Diencephalon (tissue), 1 donor: ENCODE data around the gene SFMBT2. TPM values are rescaled to one million over a fixed set of nuclear protein-coding genes. Genes with fewer than 3 reads are reported as not detected.

Source experiments
- small RNA-seq: library from RNA; depleted of rRNA; stranded (forward); fragments of <200 nt; gene quantifications from one replicate; pipeline ENCODE3, GENCODE V24; 2014
- total RNA-seq: library from RNA; depleted of rRNA; stranded (reverse); fragments of >200 nt; gene quantifications from one replicate; pipeline ENCODE4 v1.2.3, GENCODE V29; 2014

Gene SFMBT2
- total RNA-seq = 33.7 TPM

DNA sequence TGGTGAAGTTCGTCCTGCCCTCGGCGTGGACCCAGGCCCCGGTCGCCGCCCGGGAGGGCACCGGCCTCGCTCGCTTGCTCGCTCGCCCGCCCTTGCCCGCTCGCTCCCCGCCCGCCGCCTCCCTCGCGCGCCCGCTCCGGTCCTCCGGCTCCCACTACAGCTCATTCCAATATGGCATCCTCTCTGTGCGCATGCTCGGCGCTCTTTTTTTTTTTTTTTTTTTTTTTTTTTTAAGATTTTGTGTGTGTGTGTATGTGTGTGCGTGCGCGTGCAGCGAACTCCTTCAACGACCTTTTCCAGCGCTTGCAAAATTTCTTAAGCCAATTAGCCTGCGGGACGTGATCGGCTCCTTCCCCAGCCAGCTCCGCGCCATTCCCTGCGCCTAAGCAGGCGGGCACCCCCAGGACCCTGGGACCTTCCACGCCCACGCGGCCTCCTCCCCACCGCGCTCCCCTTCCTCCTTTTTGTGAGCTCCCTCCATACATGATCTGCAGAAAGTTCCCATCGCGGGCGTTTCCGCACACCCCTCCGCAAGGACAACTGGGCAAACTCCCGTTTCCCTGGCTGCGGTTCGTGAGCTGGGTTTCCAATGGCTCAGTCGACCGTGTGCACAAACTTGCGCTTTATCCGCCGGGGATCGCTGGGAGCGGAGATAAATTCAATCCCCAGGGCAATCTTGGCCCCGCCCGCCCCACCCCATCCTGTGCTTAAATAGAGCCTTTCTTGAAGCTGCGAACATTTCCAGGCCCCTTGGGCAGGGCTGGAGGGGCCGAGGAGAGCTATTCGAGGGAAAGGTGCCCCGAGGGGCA, at the start of gene SFMBT2:
Gene SFMBT2, minus strand, starts transcription at position 173 of the 809 bp plus-strand sequence. CDS start 29,136 bp downstream, outside the sequence.

Small RNA genes within 50 kb of the gene (small RNA-seq; reads per million reads assigned to genes)
- gene AL590095.2 (not detected), gene COX6CP17 (not detected)
